Natural killer cell (primary cell): ENCODE measurements around the gene THOP1. TPM values are rescaled to one million over a fixed set of nuclear protein-coding genes. Genes with fewer than 3 reads are reported as not detected.

Experiments
- ATAC-seq, 3 donors: fragments of 150-1000 bp in 2 of 3; fragments of 200-7000 bp in 1 of 3; cut with Tn5 transposase; 1 replicate in 1 of 3; 2 replicates in 2 of 3; pipeline ENCODE4 v1.10.0; 2021; ENCODE audit warnings: mild to moderate bottlenecking in 2 of 3, moderate library complexity in 2 of 3
- DNase-seq, 2 donors: peaks; one replicate each; pipeline versions ENCODE4 v3.0.0 to v3.0.0-alpha.2; 2013 to 2021; ENCODE audit warnings: mixed read lengths in 1 of 2
- H3K27ac ChIP-seq: one replicate; pipeline ENCODE4 v1.5.1; 2013; ENCODE audit warnings: mild to moderate bottlenecking, low read length
- H3K27me3 ChIP-seq: one replicate; pipeline ENCODE4 v1.6.1; 2013; ENCODE audit warnings: low read length; ENCODE audit not compliant: control insufficient read depth, insufficient read depth
- H3K36me3 ChIP-seq: one replicate; pipeline ENCODE4 v1.6.1; 2013; ENCODE audit warnings: low read length; ENCODE audit not compliant: control insufficient read depth, insufficient read depth
- H3K4me1 ChIP-seq: one replicate; pipeline ENCODE4 v1.6.1; 2013; ENCODE audit warnings: low read length; ENCODE audit not compliant: control insufficient read depth, insufficient read depth
- H3K4me3 ChIP-seq: one replicate; pipeline ENCODE4 v1.5.1; 2013; ENCODE audit warnings: low read length
- H3K9me3 ChIP-seq: one replicate; pipeline ENCODE4 v1.6.1; 2013; ENCODE audit warnings: low read length; ENCODE audit not compliant: control insufficient read depth, insufficient read depth
- H3K27ac Mint-ChIP-seq, 2 donors: one replicate each; pipeline ENCODE4 v1.8.0; 2022; ENCODE audit warnings: mild to moderate bottlenecking in 2 of 2, mixed read lengths in 2 of 2, moderate library complexity in 1 of 2
- H3K27me3 Mint-ChIP-seq, 2 donors: one replicate each; pipeline ENCODE4 v1.8.0; 2022; ENCODE audit warnings: low read depth in 2 of 2, mixed read lengths in 2 of 2
- H3K36me3 Mint-ChIP-seq: one replicate; pipeline ENCODE4 v1.8.0; 2022; ENCODE audit warnings: mixed read lengths
- H3K4me1 Mint-ChIP-seq, 2 donors: one replicate each; pipeline ENCODE4 v1.8.0; 2022; ENCODE audit warnings: mixed read lengths in 2 of 2
- H3K4me3 Mint-ChIP-seq: one replicate; pipeline ENCODE4 v1.8.0; 2022; ENCODE audit warnings: mild to moderate bottlenecking, moderate library complexity, mixed read lengths
- H3K9me3 Mint-ChIP-seq, 2 donors: one replicate each; pipeline ENCODE4 v1.8.0; 2022; ENCODE audit warnings: mixed read lengths in 2 of 2
- CTCF ChIP-seq: fragments of 200-600 bp; IDR thresholded peaks from one replicate; pipeline ENCODE4 v1.8.0; 2022; ENCODE audit warnings: antibody characterized with exemption
- WGBS: methylation state at CpG from one replicate; pipeline ENCODE4 v1.1.7; 2013; ENCODE audit warnings: missing lambda C conversion rate; ENCODE audit not compliant: insufficient coverage; 5-methylcytosine and 5-hydroxymethylcytosine counted together
- intact Hi-C: fragments of 100-400 bp; cut with micrococcal nuclease; formaldehyde crosslinking; loops from one replicate; pipeline ENCODE4 v1.14.2; 2022
- total RNA-seq, 4 donors: library from RNA; stranded (reverse); fragments of 120-200 nt in 1 of 4; gene quantifications; one replicate each; pipeline versions ENCODE4 v1.2.3 to v1.2.4, GENCODE V29; 2013 to 2022

Gene THOP1
- total RNA-seq, 3 donors from 2014 or later (not counting 1 experiment from before 2014, with no cell fraction given): 31.6 to 44.0 (median 33.4) TPM

- WGBS: 92% methylated on average over 2 of the region's 2 CpGs
- no peak for ATAC-seq
Measured at GRCh38 chr19:2827022-2827421, 41.7 kb downstream of the THOP1 start.

GRCh38 chr19:2827840-2828489, 42.7 kb downstream of the THOP1 start:
- Histone ChIP-seq H3K4me3 (no peak overlapping the region), H3K9me3 (peaks cover 12% of the 10 kb centered on the region), H3K27ac (no peak overlapping the region), H3K36me3 (peaks cover 5% of the 10 kb centered on the region), H3K27me3 (no peaks in the 10 kb centered on the region), H3K4me1 (no peaks in the 10 kb centered on the region)
- intact Hi-C loops: no loop called here
- Mint-ChIP-seq H3K4me1 (peaks cover 0 to 5% of the 10 kb centered on the region in 2 donors), H3K27ac (no peak overlapping the region), H3K36me3 (peaks cover 5% of the 10 kb centered on the region), H3K4me3 (no peak overlapping the region), H3K27me3 (no peaks in the 10 kb centered on the region), H3K9me3 (peaks cover 2 to 3% of the 10 kb centered on the region in 2 donors)
- no peak for ATAC-seq
- TF ChIP-seq CTCF: no peak
- DNase-seq: no peak
- WGBS: 78% methylated on average over 13 of the region's 13 CpGs

More at GRCh38 chr19:2827022-2827421, 41.7 kb downstream of the THOP1 start:
- no peak overlapping the region for H3K27ac ChIP-seq
- H3K4me3 Mint-ChIP-seq: no peak overlapping the region
- H3K4me3 ChIP-seq: no peak overlapping the region
- H3K27ac Mint-ChIP-seq: no peak overlapping the region
- no peaks in the 10 kb centered on the region for H3K4me1 ChIP-seq
- peaks cover 0 to 5% of the 10 kb centered on the region in 2 donors for H3K4me1 Mint-ChIP-seq
- no peaks in the 10 kb centered on the region for H3K27me3 Mint-ChIP-seq
- no peaks in the 10 kb centered on the region for H3K36me3 ChIP-seq
- H3K9me3 ChIP-seq: peaks cover 4% of the 10 kb centered on the region
- H3K36me3 Mint-ChIP-seq: no peaks in the 10 kb centered on the region
- intact Hi-C loops: no loop called here
- TF ChIP-seq CTCF: no peak
- H3K9me3 Mint-ChIP-seq: no peaks in the 10 kb centered on the region
- no peaks in the 10 kb centered on the region for H3K27me3 ChIP-seq
- DNase-seq: no peak

DNA sequence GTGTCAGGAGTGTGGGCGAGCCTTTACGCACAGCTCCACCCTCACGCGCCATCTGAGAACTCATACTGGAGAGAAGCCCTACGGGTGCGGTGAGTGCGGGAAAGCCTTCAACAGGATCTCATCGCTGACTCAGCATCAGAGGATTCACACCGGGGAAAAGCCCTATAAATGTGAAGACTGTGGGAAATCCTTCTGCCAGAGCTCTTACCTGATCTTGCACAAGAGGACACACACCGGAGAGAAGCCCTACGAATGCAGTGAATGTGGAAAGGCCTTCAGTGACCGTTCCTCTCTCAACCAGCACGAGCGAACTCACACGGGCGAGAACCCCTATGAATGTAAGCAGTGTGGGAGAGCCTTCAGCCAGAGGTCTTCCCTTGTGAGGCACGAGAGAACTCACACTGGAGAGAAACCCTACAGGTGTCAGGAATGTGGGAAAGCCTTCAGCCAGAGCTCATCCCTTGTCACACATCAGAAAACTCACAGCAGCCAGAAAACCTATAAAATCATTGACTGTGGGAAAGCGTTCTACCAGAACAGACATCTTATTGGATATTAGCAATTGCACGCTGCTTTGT, 49.1 kb downstream of the THOP1 start:
- Histone ChIP-seq H3K27ac (no peak overlapping the region), H3K36me3 (peaks cover 11% of the 10 kb centered on the region), H3K27me3 (no peaks in the 10 kb centered on the region), H3K9me3 (peaks cover 45% of the 10 kb centered on the region), H3K4me3 (no peak overlapping the region), H3K4me1 (no peaks in the 10 kb centered on the region)
- Mint-ChIP-seq H3K4me3 (no peak overlapping the region), H3K27me3 (no peaks in the 10 kb centered on the region), H3K9me3 (peaks cover 6 to 8% of the 10 kb centered on the region in 2 donors), H3K4me1 (no peaks in the 10 kb centered on the region), H3K36me3 (peaks cover 21% of the 10 kb centered on the region), H3K27ac (no peak overlapping the region)
- no peak for TF ChIP-seq CTCF
- ATAC-seq (no peak), DNase-seq (no peak)
- intact Hi-C loops: no loop called here
- WGBS: 99% methylated on average over 18 of the region's 19 CpGs
